Measurements from ENCODE around the gene SYT7.

The SYT7 gene

GRCh38 chr11:61567286-61568061 is 13.4 kb downstream of the SYT7 start (continued):
- TF ChIP-seq ZBTB6 (tag by site-specific recombination; IDR thresholded peaks at IDR 0.05): no peak
- peak; percentile 61 for TF ChIP-seq EGR2 (tag by site-specific recombination; IDR thresholded peaks at IDR 0.05; ENCODE audit: low read depth)
- no peak for TF ChIP-seq ZNF473 (tag by site-specific recombination; IDR thresholded peaks at IDR 0.05)
- TF ChIP-seq ZNF433 (tag by site-specific recombination; IDR thresholded peaks at IDR 0.05; ENCODE audit: low read depth): no peak
- TF ChIP-seq ZNF202 (tag by site-specific recombination; IDR thresholded peaks at IDR 0.05; ENCODE audit: borderline replicate concordance): no peak
- TF ChIP-seq ZNF561 (tag by site-specific recombination; IDR thresholded peaks at IDR 0.05; ENCODE audit: borderline replicate concordance): no peak; the same call in 1 of the 2 replicates
- TF ChIP-seq ZNF16 (tag by site-specific recombination; IDR thresholded peaks at IDR 0.05; ENCODE audit: low read depth): no peak
- no peak for TF ChIP-seq INSM2 (tag by site-specific recombination; IDR thresholded peaks at IDR 0.05)
- peak; percentile 53 for TF ChIP-seq PRDM10 (tag by site-specific recombination; IDR thresholded peaks at IDR 0.05)
- TF ChIP-seq ZNF664 (tag by site-specific recombination; IDR thresholded peaks at IDR 0.05): no peak
- no peak for TF ChIP-seq ZSCAN18 (tag by site-specific recombination; IDR thresholded peaks at IDR 0.05)
- TF ChIP-seq ZNF221 (tag by site-specific recombination; IDR thresholded peaks at IDR 0.05; ENCODE audit: borderline replicate concordance): no peak
- no peak for TF ChIP-seq ZNF138 (tag by site-specific recombination; IDR thresholded peaks at IDR 0.05; ENCODE audit: borderline replicate concordance)
- no peak for TF ChIP-seq MYNN (tag by site-specific recombination; IDR thresholded peaks at IDR 0.05; ENCODE audit: borderline replicate concordance)
- TF ChIP-seq HOXD13 (CRISPR knock-in tag; IDR thresholded peaks at IDR 0.05; ENCODE audit: borderline replicate concordance): peak; percentile 96
- peak; percentile 99 for TF ChIP-seq PBX3 (CRISPR knock-in tag; IDR thresholded peaks at IDR 0.05)
- TF ChIP-seq ZNF548 (tag by site-specific recombination; IDR thresholded peaks at IDR 0.05): no peak
- TF ChIP-seq SALL2 (tag by site-specific recombination; IDR thresholded peaks at IDR 0.05; ENCODE audit: borderline replicate concordance): no peak
- no peak for TF ChIP-seq ZNF585B (tag by site-specific recombination; IDR thresholded peaks at IDR 0.05)
- no peak; the same call in 1 of the 2 replicates for TF ChIP-seq ZNF394 (tag by site-specific recombination; IDR thresholded peaks at IDR 0.05; ENCODE audit: borderline replicate concordance)
- TF ChIP-seq ZNF777 (tag by site-specific recombination; IDR thresholded peaks at IDR 0.05; ENCODE audit: borderline replicate concordance): no peak
- no peak for TF ChIP-seq ZNF645 (tag by site-specific recombination; IDR thresholded peaks at IDR 0.05)
- no peak for TF ChIP-seq ZNF704 (tag by site-specific recombination; IDR thresholded peaks at IDR 0.05)
- peak; percentile 25; the same call in 1 of the 2 replicates for TF ChIP-seq BCL11A (tag by site-specific recombination; IDR thresholded peaks at IDR 0.05; ENCODE audit: low read depth)
- no peak for TF ChIP-seq ZNF426 (tag by site-specific recombination; IDR thresholded peaks at IDR 0.05)
- TF ChIP-seq SETDB1 (IDR thresholded peaks at IDR 0.05; ENCODE audit: insufficient read length, low read length): no peak
- TF ChIP-seq IKZF3 (tag by site-specific recombination; IDR thresholded peaks at IDR 0.05): no peak
- no peak for TF ChIP-seq ZBTB7A (tag by site-specific recombination; IDR thresholded peaks at IDR 0.05; ENCODE audit: low read depth)
